SK-N-MC (cell line): ENCODE results near the gene WRNIP1.

Source experiments
- DNase-seq: peaks from one replicate; pipeline ENCODE4 v3.0.0-alpha.2; 2011; ENCODE audit warnings: low read depth, low spot score
- H3K27ac ChIP-seq: fragments of 200-600 bp; sonication (generic); 2 replicates; pipeline ENCODE4 v1.5.1; 2016; ENCODE audit warnings: mixed run types
- H3K36me3 ChIP-seq: fragments of 200-600 bp; sonication (generic); 2 replicates; pipeline ENCODE4 v1.6.1; 2017; ENCODE audit warnings: antibody characterized with exemption, low read length, mixed read lengths; ENCODE audit not compliant: insufficient read depth
- H3K4me3 ChIP-seq: fragments of 200-600 bp; sonication (generic); 2 replicates; pipeline ENCODE4 v1.5.1; 2016
- H3K9ac ChIP-seq: fragments of 200-600 bp; sonication (generic); 2 replicates; pipeline ENCODE4 v1.8.0; 2017; ENCODE audit warnings: mixed run types, mixed read lengths; ENCODE audit not compliant: insufficient read length
- H3K9me3 ChIP-seq: fragments of 200-600 bp; sonication (generic); 2 replicates; pipeline ENCODE4 v1.6.1; 2017; ENCODE audit warnings: low read depth, mild to moderate bottlenecking, antibody characterized with exemption, low read length, moderate library complexity, mixed read lengths
- EZH2 ChIP-seq: fragments of 200-600 bp; sonication (generic); IDR thresholded peaks from one replicate; pipeline ENCODE4 v1.6.1; 2017; ENCODE audit warnings: antibody characterized with exemption
- FOXP2 ChIP-seq: optimal IDR thresholded peaks from 2 replicates; pipeline ENCODE3; 2011; ENCODE audit warnings: mild to moderate bottlenecking, moderate library complexity; ENCODE audit not compliant: insufficient read depth; ENCODE audit errors: extremely low read length, control extremely low read depth
- POLR2AphosphoS5 ChIP-seq: IDR thresholded peaks from 2 replicates; pipeline ENCODE4 v1.6.1; 2012; ENCODE audit warnings: mild to moderate bottlenecking, low read depth, low read length, borderline replicate concordance

WRNIP1 gene

GRCh38 chr6:2812695-2813094 is 47.5 kb downstream of the WRNIP1 start:
- H3K9me3 ChIP-seq = peaks cover 6% of the 10 kb centered on the region; the same call in 1 of the 2 replicates
- no peak overlapping the region for H3K4me3 ChIP-seq
- no peaks in the 10 kb centered on the region for H3K36me3 ChIP-seq
- no peak overlapping the region for H3K27ac ChIP-seq
- H3K9ac ChIP-seq = no peak overlapping the region
- TF ChIP-seq FOXP2 (no peak), POLR2AphosphoS5 (no peak), EZH2 (no peak)
- no peak for DNase-seq

DNA sequence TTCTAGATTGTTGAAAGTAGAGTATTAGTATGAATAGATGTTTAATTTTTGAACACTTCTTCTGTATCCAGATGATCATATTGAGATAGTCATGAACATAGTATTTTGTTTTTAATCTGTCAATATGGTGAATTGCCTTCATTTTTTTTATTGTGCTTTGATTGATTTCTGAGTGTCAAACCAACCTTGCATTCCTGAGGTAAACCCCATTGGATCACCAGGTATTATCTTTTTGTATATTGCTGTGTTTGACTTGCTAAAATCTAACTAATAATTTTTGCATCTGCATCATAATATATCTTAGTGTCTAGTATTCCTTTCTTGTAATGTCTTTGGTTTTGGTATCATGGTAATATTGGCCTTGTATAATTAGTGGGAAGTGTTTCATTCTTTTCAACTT is 51.0 kb downstream of the WRNIP1 start:
- Histone ChIP-seq H3K36me3 (no peaks in the 10 kb centered on the region), H3K27ac (no peak overlapping the region), H3K9ac (no peak overlapping the region), H3K4me3 (no peak overlapping the region), H3K9me3 (peaks cover 6% of the 10 kb centered on the region; the same call in 1 of the 2 replicates)
- no peak for TF ChIP-seq POLR2AphosphoS5
- no peak for TF ChIP-seq FOXP2
- no peak for TF ChIP-seq EZH2
- no peak for DNase-seq

DNA sequence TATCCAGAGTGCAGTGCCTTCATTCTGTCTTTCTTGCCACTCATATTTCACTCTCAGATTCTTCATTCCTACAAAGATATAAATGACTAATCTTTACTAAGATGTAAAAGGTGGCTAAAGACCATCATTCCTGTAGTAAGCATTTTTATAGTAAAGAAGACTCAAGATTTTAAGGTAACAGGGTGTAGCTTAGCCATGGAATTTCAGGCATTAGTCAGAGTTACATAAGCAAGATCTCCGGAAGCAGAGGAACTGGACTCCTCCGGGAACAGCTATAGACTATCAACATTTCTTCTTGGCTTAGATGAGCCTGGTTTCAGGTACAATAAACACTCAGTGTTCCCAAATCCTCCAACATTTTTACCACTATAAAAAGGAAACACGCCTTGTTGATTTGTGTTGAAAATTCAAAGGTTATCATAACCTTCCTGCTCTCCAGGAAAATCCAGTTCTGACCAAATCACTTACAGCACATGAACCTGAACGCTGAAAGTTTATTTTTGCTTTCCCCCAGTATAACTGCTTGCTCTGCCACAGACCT is 52.8 kb downstream of the WRNIP1 start:
- TF ChIP-seq EZH2 (no peak), POLR2AphosphoS5 (no peak), FOXP2 (no peak)
- peaks cover 6% of the 10 kb centered on the region; the same call in 1 of the 2 replicates for H3K9me3 ChIP-seq
- no peak for DNase-seq
- H3K27ac ChIP-seq = no peak overlapping the region
- H3K9ac ChIP-seq = no peak overlapping the region
- H3K4me3 ChIP-seq = no peak overlapping the region
- H3K36me3 ChIP-seq = no peaks in the 10 kb centered on the region

DNA sequence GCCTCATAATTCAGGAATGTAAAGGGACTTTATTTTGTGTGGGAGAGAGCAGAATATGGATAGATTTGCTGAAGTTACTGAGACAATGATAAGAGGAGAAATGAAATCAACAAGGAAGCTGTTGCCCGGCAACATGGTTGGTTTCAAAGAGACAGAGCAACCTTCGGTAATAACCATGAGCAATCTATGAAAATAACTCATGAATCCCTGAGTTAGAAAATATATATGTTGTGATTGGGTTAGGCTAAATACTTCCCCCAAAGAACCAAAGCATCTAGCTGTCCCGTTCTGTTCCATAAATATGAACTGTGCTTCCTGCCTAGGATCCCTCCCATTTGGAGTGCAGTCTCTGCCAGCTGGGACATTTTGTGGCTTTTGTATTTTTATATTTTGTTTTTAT is 53.4 kb downstream of the WRNIP1 start:
- Histone ChIP-seq H3K4me3 (no peak overlapping the region), H3K9ac (no peak overlapping the region), H3K9me3 (peaks cover 6% of the 10 kb centered on the region; the same call in 1 of the 2 replicates), H3K27ac (no peak overlapping the region), H3K36me3 (no peaks in the 10 kb centered on the region)
- DNase-seq = no peak
- no peak for TF ChIP-seq POLR2AphosphoS5
- TF ChIP-seq FOXP2 = no peak
- TF ChIP-seq EZH2 = no peak

- Histone ChIP-seq H3K9me3 (peaks cover 6% of the 10 kb centered on the region; the same call in 1 of the 2 replicates), H3K27ac (no peak overlapping the region), H3K36me3 (no peaks in the 10 kb centered on the region), H3K4me3 (no peak overlapping the region), H3K9ac (no peak overlapping the region)
- DNase-seq = no peak
- TF ChIP-seq EZH2 (no peak), POLR2AphosphoS5 (no peak), FOXP2 (no peak)
Measured at GRCh38 chr6:2819115-2819514, 53.9 kb downstream of the WRNIP1 start.

DNA sequence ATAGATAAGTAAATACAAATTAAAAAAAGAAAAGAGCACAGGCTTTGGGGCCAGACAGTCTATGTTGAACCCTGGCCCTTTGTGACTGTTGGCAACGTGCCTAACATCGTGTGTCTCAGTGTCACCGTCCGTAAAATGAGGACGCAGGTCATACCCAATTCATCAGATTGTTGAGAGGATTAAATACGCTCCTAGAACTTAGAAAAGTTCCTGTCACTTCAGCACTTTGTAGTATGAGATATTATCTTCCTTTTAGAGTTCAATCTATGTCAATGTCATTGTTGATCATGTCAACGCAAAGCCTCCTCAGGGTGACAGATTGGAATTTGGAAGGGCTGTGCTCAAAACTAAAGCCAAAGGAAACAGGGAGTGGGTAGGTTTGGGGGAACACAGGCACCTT is 54.8 kb downstream of the WRNIP1 start:
- Histone ChIP-seq H3K36me3 (no peaks in the 10 kb centered on the region), H3K4me3 (no peak overlapping the region), H3K9ac (no peak overlapping the region), H3K27ac (no peak overlapping the region), H3K9me3 (peaks cover 6% of the 10 kb centered on the region; the same call in 1 of the 2 replicates)
- TF ChIP-seq EZH2 (no peak), FOXP2 (no peak), POLR2AphosphoS5 (no peak)
- no peak for DNase-seq

DNA sequence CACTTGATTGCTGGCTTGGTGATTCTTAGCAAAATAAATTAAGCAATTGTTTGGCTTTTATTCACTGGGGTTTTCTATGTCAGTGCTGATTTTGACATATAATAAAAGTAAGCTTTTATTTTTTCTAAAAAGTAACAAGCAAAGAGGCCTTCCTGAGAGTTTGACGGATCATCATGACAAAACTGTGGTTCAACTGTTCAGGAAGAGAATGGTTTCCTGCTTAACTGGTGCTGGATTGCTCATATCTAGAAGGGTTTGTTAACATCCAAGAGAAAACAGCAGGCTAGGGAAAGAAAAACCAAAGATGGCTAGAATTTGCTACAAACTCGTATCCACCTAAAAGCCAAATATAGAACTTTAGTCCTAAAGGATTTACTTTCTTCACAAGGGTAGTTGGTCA is 55.2 kb downstream of the WRNIP1 start:
- DNase-seq = no peak
- H3K9me3 ChIP-seq = peaks cover 6% of the 10 kb centered on the region; the same call in 1 of the 2 replicates
- H3K36me3 ChIP-seq = no peaks in the 10 kb centered on the region
- H3K27ac ChIP-seq = no peak overlapping the region
- TF ChIP-seq POLR2AphosphoS5 (no peak), EZH2 (no peak), FOXP2 (no peak)
- no peak overlapping the region for H3K9ac ChIP-seq
- no peak overlapping the region for H3K4me3 ChIP-seq

DNA sequence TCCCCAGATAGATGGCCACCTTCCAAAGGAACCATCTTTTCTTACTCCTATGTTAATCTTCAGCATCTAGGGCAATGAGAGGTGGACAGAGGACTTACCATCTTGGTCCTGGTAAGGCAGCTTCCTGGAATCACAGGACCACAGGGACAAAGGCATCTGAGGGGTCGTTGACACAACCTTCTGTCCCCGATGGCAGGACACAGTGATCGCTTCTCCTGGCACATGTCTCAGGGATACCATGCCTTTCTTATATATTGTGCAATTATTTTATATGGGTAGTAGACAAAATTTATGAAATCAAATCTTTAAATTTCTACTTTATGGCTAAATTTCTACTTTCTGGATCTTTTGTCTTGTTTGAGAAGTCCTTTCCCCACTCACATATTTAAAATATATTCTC is 56.4 kb downstream of the WRNIP1 start:
- no peak for TF ChIP-seq POLR2AphosphoS5
- TF ChIP-seq FOXP2 = no peak
- TF ChIP-seq EZH2 = no peak
- no peak overlapping the region for H3K9ac ChIP-seq
- H3K4me3 ChIP-seq = no peak overlapping the region
- no peak overlapping the region for H3K27ac ChIP-seq
- peaks cover 2% of the 10 kb centered on the region; the same call in 1 of the 2 replicates for H3K9me3 ChIP-seq
- no peaks in the 10 kb centered on the region for H3K36me3 ChIP-seq
- no peak for DNase-seq

DNA sequence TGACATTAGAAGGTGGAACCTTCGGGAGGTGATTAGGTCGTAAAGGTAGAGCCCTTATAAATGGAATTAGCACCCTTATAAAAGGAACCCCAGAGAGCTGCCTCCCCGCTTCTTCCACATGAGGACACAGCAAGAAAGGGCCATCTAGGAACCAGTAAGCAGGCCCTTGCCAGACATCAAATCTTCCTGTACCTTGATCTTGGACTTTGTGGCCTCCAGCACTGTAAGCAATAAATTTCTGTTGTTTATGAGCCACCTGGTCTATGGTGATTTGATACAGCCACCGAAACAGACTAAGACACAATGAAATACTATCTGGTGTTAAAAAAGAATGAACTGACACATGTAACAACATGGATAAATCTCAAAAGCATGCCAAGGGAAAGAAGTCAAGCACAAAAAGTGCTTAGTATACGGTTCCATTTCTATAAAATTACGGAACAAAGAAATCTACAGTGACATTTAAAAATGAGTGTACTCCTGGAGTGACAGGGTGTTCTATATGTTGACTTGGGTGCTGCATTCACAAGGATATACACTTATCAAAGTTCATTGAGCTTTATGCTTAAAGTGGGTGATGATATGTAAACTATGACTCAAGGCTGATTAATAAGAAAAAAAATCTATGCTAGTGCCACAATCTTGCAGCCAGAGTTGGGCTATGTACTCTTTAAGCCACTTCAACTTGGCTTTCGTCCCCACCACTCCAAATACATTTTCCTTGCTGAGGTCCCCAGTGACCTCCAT is 58.1 kb downstream of the WRNIP1 start:
- H3K9ac ChIP-seq = no peak overlapping the region
- no peaks in the 10 kb centered on the region for H3K9me3 ChIP-seq
- DNase-seq = no peak
- no peaks in the 10 kb centered on the region for H3K36me3 ChIP-seq
- no peak overlapping the region for H3K27ac ChIP-seq
- no peak for TF ChIP-seq EZH2
- no peak for TF ChIP-seq FOXP2
- no peak for TF ChIP-seq POLR2AphosphoS5
- no peak overlapping the region for H3K4me3 ChIP-seq
